Left renal pelvis (tissue), 4 donors: ENCODE data around the gene IL4. TPM values are rescaled to one million over a fixed set of nuclear protein-coding genes. Genes with fewer than 3 reads are reported as not detected.
"Not testable (repeated sequence)": the region's sequence is repeated elsewhere in the genome, so short reads cannot be mapped to it uniquely, and the experiment has no call there.

ENCODE experiments used
- DNase-seq, 4 donors: peaks; one replicate each; pipeline ENCODE4 v3.0.0-alpha.2; 2013; ENCODE audit warnings: low read depth in 4 of 4, low spot score in 3 of 4
- polyA plus RNA-seq, 4 donors: library from polyadenylated mRNA; unstranded; fragments of 120-200 nt; gene quantifications; one replicate each; pipeline ENCODE4 v1.2.1, GENCODE V29; 2013; ENCODE audit not compliant: insufficient read length in 4 of 4

The IL4 gene
- polyA plus RNA-seq, 4 donors: 0.46 TPM; not detected in 3

- peak in 1 of 4 donors; percentile 19 for DNase-seq
Measured at GRCh38 chr5:132689513-132689912, 15.7 kb downstream of the IL4 start.

DNA sequence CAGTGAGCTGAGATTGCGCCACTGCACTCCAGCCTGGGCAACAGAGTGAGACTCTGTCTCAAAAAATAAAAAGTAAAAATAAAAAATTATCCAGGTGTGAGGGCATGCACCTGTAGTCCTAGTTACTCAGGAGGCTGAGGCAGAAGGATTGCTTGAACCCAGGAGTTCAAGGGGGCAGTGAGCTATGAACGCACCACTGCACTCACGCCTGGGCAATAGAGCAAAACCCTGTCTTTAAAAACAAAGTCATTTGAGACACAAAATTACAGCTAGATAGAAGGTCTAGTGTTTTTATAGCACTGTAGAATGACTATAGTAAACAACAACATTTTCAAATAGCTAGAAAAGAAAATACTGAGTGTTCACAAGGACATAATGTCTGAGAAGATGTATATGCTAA, 16.4 kb downstream of the IL4 start:
- DNase-seq: no peak

GRCh38 chr5:132691755-132692631, 18.2 kb downstream of the IL4 start:
- not testable (repeated sequence) for DNase-seq

DNA sequence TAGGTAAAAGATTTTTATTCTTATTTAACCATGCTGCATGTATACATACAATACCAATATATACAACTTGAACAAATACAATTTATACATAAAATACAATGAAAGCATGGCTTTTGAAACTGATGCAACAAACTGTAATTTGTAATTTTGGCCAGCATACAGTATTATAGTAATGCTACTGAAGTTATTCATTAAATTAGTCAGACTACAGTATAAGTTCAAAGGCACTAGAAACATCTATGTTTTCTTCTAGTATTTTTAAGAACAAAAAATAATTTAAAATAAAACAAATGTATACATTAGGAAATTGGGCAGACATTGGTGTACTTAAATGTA, 18.8 kb downstream of the IL4 start:
- no peak for DNase-seq

DNA sequence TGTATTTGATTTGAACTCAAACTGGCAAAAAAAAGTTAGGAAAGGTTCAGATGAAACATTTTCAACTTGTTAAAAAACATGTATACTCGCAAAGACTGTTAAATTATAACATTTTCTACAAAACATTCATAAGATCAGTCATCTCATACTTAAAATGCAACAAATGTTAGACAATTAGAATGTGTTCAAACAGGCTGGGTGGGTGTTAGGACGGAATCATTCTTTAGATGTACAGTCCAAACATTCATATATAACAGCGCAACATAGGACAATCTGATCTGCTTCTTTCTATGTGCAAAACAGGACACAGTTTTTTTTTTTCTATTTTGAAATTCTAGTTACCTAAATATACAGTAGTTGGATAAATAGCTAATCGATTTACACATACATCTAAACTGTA, 22.2 kb downstream of the IL4 start:
- DNase-seq: no peak

DNA sequence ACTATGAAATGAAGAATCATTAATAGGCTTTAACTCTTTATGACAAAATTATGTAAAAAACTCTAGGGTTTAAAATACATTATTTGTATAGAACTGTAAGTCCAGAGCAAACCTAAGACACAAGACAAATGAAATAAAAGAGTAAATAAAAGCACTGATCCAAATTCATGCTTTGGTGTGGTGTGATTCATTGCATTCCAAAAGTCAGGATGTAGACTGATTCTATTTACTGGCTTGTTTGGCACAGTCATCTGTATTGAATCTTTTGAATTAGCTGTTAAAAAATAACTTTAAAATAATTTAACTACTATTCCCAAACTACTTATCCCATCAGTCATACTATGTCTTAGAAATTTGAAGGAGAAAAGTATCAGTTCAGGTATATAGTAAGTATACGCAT, 31.1 kb downstream of the IL4 start:
- no peak for DNase-seq

- no peak for DNase-seq
Measured at GRCh38 chr5:132708645-132709044, 34.9 kb downstream of the IL4 start.

GRCh38 chr5:132714456-132715307, 40.9 kb downstream of the IL4 start:
- DNase-seq: no peak

GRCh38 chr5:132718544-132719312, 44.9 kb downstream of the IL4 start:
- DNase-seq: no peak

DNA sequence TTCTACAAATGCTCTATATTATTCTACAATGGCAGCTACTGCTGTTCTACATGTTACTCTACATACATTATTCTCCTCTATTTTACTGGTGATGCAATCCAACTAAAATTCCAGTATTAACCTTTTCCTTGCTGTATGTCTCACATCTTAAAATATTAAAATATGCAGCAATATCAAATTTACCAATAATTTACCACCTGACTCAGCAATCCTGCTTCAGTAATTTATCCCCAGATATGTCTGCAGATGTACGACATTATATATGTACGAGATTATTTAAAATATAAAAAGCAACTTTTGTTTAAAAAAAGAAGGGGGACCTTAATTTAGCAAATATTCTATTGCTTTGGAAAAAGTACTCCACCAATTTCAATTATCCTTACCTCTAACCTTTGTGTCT, 52.0 kb downstream of the IL4 start:
- DNase-seq: no peak

DNA sequence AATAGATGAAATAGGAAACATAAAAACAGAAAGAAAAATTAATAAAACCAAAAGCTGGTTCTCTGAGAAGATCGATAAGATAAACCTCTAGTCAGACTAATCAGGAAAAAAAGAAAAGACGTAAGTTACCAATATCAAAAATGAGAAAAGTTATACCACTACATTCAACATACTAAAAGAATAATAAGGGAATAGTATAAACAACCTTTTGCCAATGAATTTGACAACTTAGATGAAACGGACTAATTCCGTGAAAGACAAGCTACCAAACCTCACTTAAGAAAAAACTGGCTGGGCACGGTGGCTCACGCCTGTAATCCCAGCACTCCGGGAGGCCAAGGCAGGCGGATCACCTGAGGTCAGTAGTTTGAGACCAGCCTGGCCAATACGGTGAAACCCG, 56.1 kb downstream of the IL4 start:
- DNase-seq: no peak

Other genes starting within 250 kb of the IL4 start
- 10 to 100 TPM; 14.7 to 23.8 (median 18.1) TPM for gene IRF1, start 183.2 kb upstream of the IL4 start, polyA plus RNA-seq
- under 1 TPM in 1 of 4 donors, not detected in 3; 0.31 TPM for gene IL5, start 130.5 kb upstream of the IL4 start, polyA plus RNA-seq
- 10 to 100 TPM; 36.7 to 55.2 (median 50.8) TPM for gene RAD50, start 117.0 kb upstream of the IL4 start, polyA plus RNA-seq
- gene IL13, start 15.8 kb upstream of the IL4 start, polyA plus RNA-seq: under 1 TPM in 1 of 4 donors, not detected in 3; 0.15 TPM
- 10 to 100 TPM; 11.3 to 27.4 (median 23.5) TPM for gene KIF3A, start 63.6 kb downstream of the IL4 start, polyA plus RNA-seq
- 1 to 10 TPM; 1.1 to 3.8 (median 3.5) TPM for gene CCNI2, start 73.4 kb downstream of the IL4 start, polyA plus RNA-seq
- 10 to 100 TPM; 52.7 to 85.2 (median 83.8) TPM for gene SEPTIN8, start 103.2 kb downstream of the IL4 start, polyA plus RNA-seq
- 1 to 10 TPM in 3 of 4 donors, under 1 TPM in 1; 0.12 to 5.1 (median 4.8) TPM for gene SOWAHA, start 139.3 kb downstream of the IL4 start, polyA plus RNA-seq
- gene SHROOM1, start 156.7 kb downstream of the IL4 start, polyA plus RNA-seq: 10 to 100 TPM; 13.0 to 30.8 (median 21.7) TPM
- 1 to 10 TPM in 3 of 4 donors, under 1 TPM in 1; 0.53 to 2.9 (median 2.0) TPM for gene GDF9, start 192.5 kb downstream of the IL4 start, polyA plus RNA-seq
- 100 to 1,000 TPM; 132 to 229 (median 200) TPM for gene UQCRQ, start 192.7 kb downstream of the IL4 start, polyA plus RNA-seq
- 10 to 100 TPM in 1 of 4 donors, 1 to 10 TPM in 3; 2.2 to 12.5 (median 6.6) TPM for gene LEAP2, start 199.7 kb downstream of the IL4 start, polyA plus RNA-seq